SK-N-SH (cell line): ENCODE measurements around the gene ITGBL1. TPM values are rescaled to one million over a fixed set of nuclear protein-coding genes. Genes with fewer than 3 reads are reported as not detected.

ENCODE experiments used
- CTCF ChIA-PET: fragments of 300-600, 350-600 bp; formaldehyde crosslinking; extraction: SDS; loops from one replicate; lab custom pipeline; 2021; lab: Yijun Ruan, JAX
- POLR2A ChIA-PET: fragments of 350-600 bp; sonication (Branson Sonifier 250); formaldehyde crosslinking; extraction: SDS; loops from one replicate; lab custom pipeline; 2020; ENCODE audit warnings: antibody characterized with exemption, inconsistent platforms; lab: Yijun Ruan, JAX
- DNase-seq: peaks from one replicate; pipeline ENCODE4 v3.0.0; 2012
- H2AFZ ChIP-seq: fragments of 200-600 bp; sonication (generic); 2 replicates; pipeline ENCODE4 v1.8.1; 2016; ENCODE audit warnings: antibody characterized with exemption, mild to moderate bottlenecking, low read depth
- H3F3A ChIP-seq: fragments of 200-600 bp; sonication (generic); replicated peaks from 2 replicates; pipeline ENCODE3; 2016; ENCODE audit warnings: antibody characterized with exemption, mild to moderate bottlenecking; ENCODE audit not compliant: insufficient read depth
- H3K27ac ChIP-seq, 2 experiments: fragments of 200-500 bp in 1 of 2; fragments of 200-600 bp in 1 of 2; sonication (Bioruptor generic) in 1 of 2; sonication (generic), shearing (Covaris generic) in 1 of 2; 2 replicates each; pipeline versions ENCODE4 v1.5.1 to v1.6.1; 2014 to 2016; ENCODE audit warnings: low read depth in 2 of 2, inconsistent platforms in 1 of 2, low read length in 1 of 2, mild to moderate bottlenecking in 1 of 2, mixed read lengths in 1 of 2
- H3K27me3 ChIP-seq: fragments of 200-600 bp; sonication (generic), shearing (Covaris generic); 2 replicates; pipeline ENCODE4 v1.6.1; 2016; ENCODE audit warnings: mixed run types; ENCODE audit not compliant: insufficient read depth
- H3K36me3 ChIP-seq, 2 experiments: fragments of 200-500 bp in 1 of 2; fragments of 200-600 bp in 1 of 2; sonication (Bioruptor generic) in 1 of 2; sonication (generic) in 1 of 2; replicated peaks in 1 of 2; 2 replicates each; pipeline versions ENCODE3 to v1.5.1; 2014 to 2016; ENCODE audit warnings: low read length in 1 of 2, mild to moderate bottlenecking in 1 of 2; ENCODE audit not compliant: insufficient read depth in 2 of 2, control insufficient read depth in 1 of 2
- H3K4me1 ChIP-seq, 2 experiments: fragments of 200-500 bp in 1 of 2; fragments of 200-600 bp in 1 of 2; sonication (Bioruptor generic) in 1 of 2; sonication (generic), shearing (Covaris generic) in 1 of 2; 2 replicates each; pipeline versions ENCODE4 v1.5.1 to v1.6.1; 2014 to 2016; ENCODE audit warnings: low read depth in 1 of 2, low read length in 1 of 2, mixed run types in 1 of 2; ENCODE audit not compliant: insufficient read depth in 2 of 2, control insufficient read depth in 1 of 2
- H3K4me2 ChIP-seq: fragments of 200-600 bp; sonication (generic), shearing (Covaris generic); 2 replicates; pipeline ENCODE4 v1.6.1; 2017; ENCODE audit warnings: mixed run types
- H3K4me3 ChIP-seq, 2 experiments: fragments of 200-500 bp in 1 of 2; fragments of 200-600 bp in 1 of 2; sonication (Bioruptor generic) in 1 of 2; sonication (generic), shearing (Covaris generic) in 1 of 2; 2 replicates each; pipeline versions ENCODE4 v1.5.1 to v1.8.1; 2014 to 2016; ENCODE audit warnings: low read depth in 2 of 2, inconsistent platforms in 1 of 2, low read length in 1 of 2, mild to moderate bottlenecking in 1 of 2, mixed read lengths in 1 of 2, moderate library complexity in 1 of 2
- H3K79me2 ChIP-seq: fragments of 200-600 bp; sonication (generic); 2 replicates; pipeline ENCODE4 v1.8.1; 2017; ENCODE audit warnings: mild to moderate bottlenecking; ENCODE audit not compliant: insufficient read depth
- H3K9ac ChIP-seq: fragments of 200-600 bp; sonication (generic); 2 replicates; pipeline ENCODE4 v1.6.1; 2017; ENCODE audit warnings: mixed run types
- H3K9me2 ChIP-seq: fragments of 200-600 bp; sonication (generic); 2 replicates; pipeline ENCODE4 v1.6.1; 2017; ENCODE audit warnings: mixed run types
- H3K9me3 ChIP-seq: fragments of 200-600 bp; sonication (generic); 2 replicates; pipeline ENCODE4 v1.6.1; 2017; ENCODE audit warnings: mixed run types, mild to moderate bottlenecking, moderate library complexity
- H4K20me1 ChIP-seq: fragments of 200-600 bp; sonication (generic); 2 replicates; pipeline ENCODE4 v1.6.1; 2017; ENCODE audit warnings: mild to moderate bottlenecking, mixed run types; ENCODE audit not compliant: insufficient read depth
- CHD2 ChIP-seq: fragments of 150-350 bp; IDR thresholded peaks from 2 replicates; pipeline ENCODE4 v1.6.1; 2018; ENCODE audit warnings: low read length; ENCODE audit not compliant: partially characterized antibody
- ELF1 ChIP-seq: IDR thresholded peaks from 2 replicates; pipeline ENCODE4 v1.4.0; 2012
- EZH2phosphoT487 ChIP-seq: fragments of 200-600 bp; sonication (generic); IDR thresholded peaks from 2 replicates; pipeline ENCODE4 v1.6.1; 2017; ENCODE audit warnings: low read depth, mixed run types, mild to moderate bottlenecking, antibody characterized with exemption, moderate library complexity, borderline replicate concordance
- FOSL2 ChIP-seq: IDR thresholded peaks from 2 replicates; pipeline ENCODE4 v1.4.0; 2012; ENCODE audit warnings: low read depth, mild to moderate bottlenecking, moderate library complexity, borderline replicate concordance
- FOXJ3 ChIP-seq: sonication (generic); formaldehyde crosslinking; IDR thresholded peaks from 2 replicates; pipeline ENCODE4 v1.5.1; 2020; ENCODE audit warnings: mild to moderate bottlenecking, missing genetic modification reagents
- JUND ChIP-seq: IDR thresholded peaks from 2 replicates; pipeline ENCODE4 v1.4.0; 2012
- MEF2A ChIP-seq: IDR thresholded peaks from 2 replicates; pipeline ENCODE4 v1.4.0; 2012; ENCODE audit warnings: low read depth, borderline replicate concordance
- NFIC ChIP-seq: IDR thresholded peaks from 2 replicates; pipeline ENCODE4 v1.4.0; 2012; ENCODE audit warnings: borderline replicate concordance
- NRF1 ChIP-seq: IDR thresholded peaks from 2 replicates; pipeline ENCODE4 v1.6.1; 2012; ENCODE audit warnings: low read depth, mild to moderate bottlenecking, low read length
- POLR2AphosphoS5 ChIP-seq: IDR thresholded peaks from 2 replicates; pipeline ENCODE4 v1.6.1; 2012; ENCODE audit warnings: low read depth, low read length
- RAD21 ChIP-seq: IDR thresholded peaks from 2 replicates; pipeline ENCODE4 v1.6.1; 2012; ENCODE audit warnings: mild to moderate bottlenecking, low read length
- RCOR1 ChIP-seq: fragments of 150-350 bp; IDR thresholded peaks from 2 replicates; pipeline ENCODE4 v1.6.1; 2017; ENCODE audit warnings: antibody characterized with exemption, low read length
- RFX5 ChIP-seq: IDR thresholded peaks from 2 replicates; pipeline ENCODE4 v1.6.1; 2012; ENCODE audit warnings: mild to moderate bottlenecking, improper control_type of control experiment, low read length
- RXRA ChIP-seq: IDR thresholded peaks from 2 replicates; pipeline ENCODE4 v1.4.0; 2012; ENCODE audit warnings: low read depth, mild to moderate bottlenecking, borderline replicate concordance
- SIN3A ChIP-seq: IDR thresholded peaks from 2 replicates; pipeline ENCODE4 v1.6.1; 2012; ENCODE audit warnings: low read depth, mild to moderate bottlenecking, low read length, moderate library complexity, borderline replicate concordance
- TCF12 ChIP-seq: IDR thresholded peaks from 2 replicates; pipeline ENCODE4 v1.4.0; 2012
- TEAD4 ChIP-seq: IDR thresholded peaks from 2 replicates; pipeline ENCODE4 v1.4.0; 2012; ENCODE audit warnings: mild to moderate bottlenecking, borderline replicate concordance; ENCODE audit not compliant: insufficient read depth
- WGBS: methylation state at CpG from one replicate; pipeline ENCODE4 v1.1.6; 2017; ENCODE audit warnings: low lambda C conversion rate; 5-methylcytosine and 5-hydroxymethylcytosine counted together
- polyA plus RNA-seq, 3 experiments: library from polyadenylated mRNA; depleted of rRNA; stranded (reverse); fragments of >200 nt; gene quantifications; 2 replicates each; pipeline ENCODE4 v1.2.3, GENCODE V29; 2012
- TF ChIP-seq, protein P1 (sequence below): IDR thresholded peaks from 2 replicates; pipeline ENCODE4 v1.4.0; 2012; ENCODE audit warnings: low read depth
- TF ChIP-seq, protein P2 (sequence below): IDR thresholded peaks from 2 replicates; pipeline ENCODE4; 2012
- TF ChIP-seq, protein P3 (sequence below): fragments of 150-350 bp; IDR thresholded peaks from 2 replicates; pipeline ENCODE4 v1.6.1; 2017; ENCODE audit warnings: antibody characterized with exemption, low read length, low read depth, borderline replicate concordance
- TF ChIP-seq, protein P4 (sequence below): IDR thresholded peaks from 2 replicates; pipeline ENCODE4 v1.4.0; 2012; ENCODE audit warnings: low read depth, borderline replicate concordance
- TF ChIP-seq, protein P5 (sequence below): fragments of 150-350 bp; IDR thresholded peaks from 2 replicates; pipeline ENCODE4 v1.6.1; 2016; ENCODE audit warnings: mild to moderate bottlenecking, low read depth, low read length

The ITGBL1 gene
- polyA plus RNA-seq, 1 of the 3 experiments (the other 2 are of a cell fraction) = 78.7 TPM

DNA sequence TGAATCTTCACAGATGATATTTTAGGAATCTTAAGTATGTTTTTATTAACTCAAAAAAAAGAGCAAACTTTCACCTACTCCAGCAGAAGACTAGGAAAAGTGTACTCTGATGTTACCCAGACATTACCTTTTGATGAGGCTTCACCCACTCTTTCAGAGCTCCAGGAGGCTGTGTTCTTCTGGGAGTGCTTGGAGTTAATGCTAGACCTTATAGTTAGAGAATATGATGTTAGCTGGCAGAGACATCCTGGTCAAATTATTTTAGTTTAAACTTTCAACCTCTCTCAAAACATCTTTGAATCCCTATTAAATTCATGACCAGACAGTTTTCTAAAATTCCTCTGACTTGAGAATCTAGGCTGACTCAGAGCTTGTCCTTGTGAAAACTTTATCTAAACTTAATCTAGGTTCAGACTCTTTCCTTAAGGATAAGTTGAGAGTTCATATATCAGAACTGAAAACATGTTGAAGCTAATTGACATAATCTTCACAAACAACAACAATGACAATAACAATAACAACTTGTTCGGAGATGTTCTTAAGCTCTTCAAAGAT, 82.8 kb downstream of the ITGBL1 start:
- CTCF ChIA-PET = interaction anchor here (1.1 to 1.4 kb wide), 3 partner anchors 15 to 223 kb away, joined by 3 to 4 read pairs (median 3); no protein-coding TSS in a partner anchor
- H3K27ac ChIP-seq = peak overlapping the region in 1 of 2 experiments; percentile 74; a peak in 2 of 4 replicates
- H3K9ac ChIP-seq = peak overlapping the region; percentile 12; the same call in 1 of the 2 replicates
- peaks cover 33% of the 10 kb centered on the region for H3F3A ChIP-seq
- peaks cover 0 to 7% of the 10 kb centered on the region in 2 experiments for H3K36me3 ChIP-seq
- 95% methylated on average over 1 of the region's 1 CpG for WGBS
- no peaks in the 10 kb centered on the region for H3K9me3 ChIP-seq
- H3K79me2 ChIP-seq = peaks cover 63% of the 10 kb centered on the region
- peak overlapping the region; percentile 35; the same call in 1 of the 2 replicates for H3K4me2 ChIP-seq
- H3K9me2 ChIP-seq = no peaks in the 10 kb centered on the region
- H3K27me3 ChIP-seq = no peaks in the 10 kb centered on the region
- no peak overlapping the region for H2AFZ ChIP-seq
- POLR2A ChIA-PET = no interaction called here
- H4K20me1 ChIP-seq = no peaks in the 10 kb centered on the region; the same call in 1 of the 2 replicates
- no peak overlapping the region for H3K4me3 ChIP-seq
- H3K4me1 ChIP-seq = peaks cover 0 to 25% of the 10 kb centered on the region in 2 experiments; a peak in 3 of 4 replicates
- TF ChIP-seq RXRA = peak; percentile 71; the same call in 1 of the 2 replicates
- TF ChIP-seq SIN3A = no peak
- no peak for TF ChIP-seq EZH2phosphoT487
- TF ChIP-seq POLR2AphosphoS5 = no peak
- TF ChIP-seq FOXJ3 (CRISPR knock-in tag) = no peak
- TF ChIP-seq NFIC = no peak
- TF ChIP-seq, protein P1, sequence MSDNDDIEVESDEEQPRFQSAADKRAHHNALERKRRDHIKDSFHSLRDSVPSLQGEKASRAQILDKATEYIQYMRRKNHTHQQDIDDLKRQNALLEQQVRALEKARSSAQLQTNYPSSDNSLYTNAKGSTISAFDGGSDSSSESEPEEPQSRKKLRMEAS = no peak
- TF ChIP-seq TCF12 = peak; percentile 30; the same call in 1 of the 2 replicates
- no peak for TF ChIP-seq TEAD4
- no peak for TF ChIP-seq RAD21
- TF ChIP-seq, protein P2, sequence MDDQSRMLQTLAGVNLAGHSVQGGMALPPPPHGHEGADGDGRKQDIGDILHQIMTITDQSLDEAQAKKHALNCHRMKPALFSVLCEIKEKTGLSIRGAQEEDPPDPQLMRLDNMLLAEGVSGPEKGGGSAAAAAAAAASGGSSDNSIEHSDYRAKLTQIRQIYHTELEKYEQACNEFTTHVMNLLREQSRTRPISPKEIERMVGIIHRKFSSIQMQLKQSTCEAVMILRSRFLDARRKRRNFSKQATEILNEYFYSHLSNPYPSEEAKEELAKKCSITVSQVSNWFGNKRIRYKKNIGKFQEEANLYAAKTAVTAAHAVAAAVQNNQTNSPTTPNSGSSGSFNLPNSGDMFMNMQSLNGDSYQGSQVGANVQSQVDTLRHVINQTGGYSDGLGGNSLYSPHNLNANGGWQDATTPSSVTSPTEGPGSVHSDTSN = peak; percentile 44
- TF ChIP-seq JUND = peak; percentile 39; the same call in 1 of the 2 replicates
- TF ChIP-seq, protein P3, sequence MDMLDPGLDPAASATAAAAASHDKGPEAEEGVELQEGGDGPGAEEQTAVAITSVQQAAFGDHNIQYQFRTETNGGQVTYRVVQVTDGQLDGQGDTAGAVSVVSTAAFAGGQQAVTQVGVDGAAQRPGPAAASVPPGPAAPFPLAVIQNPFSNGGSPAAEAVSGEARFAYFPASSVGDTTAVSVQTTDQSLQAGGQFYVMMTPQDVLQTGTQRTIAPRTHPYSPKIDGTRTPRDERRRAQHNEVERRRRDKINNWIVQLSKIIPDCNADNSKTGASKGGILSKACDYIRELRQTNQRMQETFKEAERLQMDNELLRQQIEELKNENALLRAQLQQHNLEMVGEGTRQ = no peak
- peak; percentile 50; the same call in 1 of the 2 replicates for TF ChIP-seq FOSL2
- no peak for DNase-seq

DNA sequence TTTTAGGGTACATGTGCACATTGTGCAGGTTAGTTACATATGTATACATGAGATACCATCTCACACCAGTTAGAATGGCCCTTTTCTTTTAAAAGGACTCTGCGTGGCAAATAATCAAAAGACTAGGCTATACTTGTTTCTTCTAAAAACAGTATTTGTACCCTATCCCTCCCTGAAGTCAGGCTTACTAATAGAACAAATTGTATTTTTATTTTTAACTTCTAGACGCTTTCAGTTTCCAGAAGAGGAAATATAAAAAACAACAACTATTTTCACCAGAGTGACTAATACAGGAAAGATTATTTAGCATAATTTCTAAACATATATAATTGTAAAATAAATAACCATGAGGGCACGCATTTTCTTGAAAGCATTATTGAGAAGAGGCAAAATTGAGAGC, 83.6 kb downstream of the ITGBL1 start:
- H3K79me2 ChIP-seq = peaks cover 59% of the 10 kb centered on the region
- 85% methylated on average over 3 of the region's 3 CpGs for WGBS
- no peaks in the 10 kb centered on the region for H3K9me3 ChIP-seq
- no peaks in the 10 kb centered on the region; the same call in 1 of the 2 replicates for H4K20me1 ChIP-seq
- peaks cover 30% of the 10 kb centered on the region for H3F3A ChIP-seq
- H2AFZ ChIP-seq = no peak overlapping the region
- H3K9me2 ChIP-seq = no peaks in the 10 kb centered on the region
- POLR2A ChIA-PET = no interaction called here
- no peak overlapping the region for H3K4me3 ChIP-seq
- H3K4me2 ChIP-seq = peak overlapping the region; percentile 35; the same call in 1 of the 2 replicates
- H3K27ac ChIP-seq = peak overlapping the region in 1 of 2 experiments; percentile 74; a peak in 2 of 4 replicates
- DNase-seq = no peak
- no peaks in the 10 kb centered on the region for H3K27me3 ChIP-seq
- H3K36me3 ChIP-seq = peaks cover 0 to 7% of the 10 kb centered on the region in 2 experiments
- peaks cover 0 to 25% of the 10 kb centered on the region in 2 experiments; a peak in 3 of 4 replicates for H3K4me1 ChIP-seq
- CTCF ChIA-PET = no interaction called here
- no peak overlapping the region for H3K9ac ChIP-seq
- no peak for TF ChIP-seq MEF2A
- TF ChIP-seq, protein P4, sequence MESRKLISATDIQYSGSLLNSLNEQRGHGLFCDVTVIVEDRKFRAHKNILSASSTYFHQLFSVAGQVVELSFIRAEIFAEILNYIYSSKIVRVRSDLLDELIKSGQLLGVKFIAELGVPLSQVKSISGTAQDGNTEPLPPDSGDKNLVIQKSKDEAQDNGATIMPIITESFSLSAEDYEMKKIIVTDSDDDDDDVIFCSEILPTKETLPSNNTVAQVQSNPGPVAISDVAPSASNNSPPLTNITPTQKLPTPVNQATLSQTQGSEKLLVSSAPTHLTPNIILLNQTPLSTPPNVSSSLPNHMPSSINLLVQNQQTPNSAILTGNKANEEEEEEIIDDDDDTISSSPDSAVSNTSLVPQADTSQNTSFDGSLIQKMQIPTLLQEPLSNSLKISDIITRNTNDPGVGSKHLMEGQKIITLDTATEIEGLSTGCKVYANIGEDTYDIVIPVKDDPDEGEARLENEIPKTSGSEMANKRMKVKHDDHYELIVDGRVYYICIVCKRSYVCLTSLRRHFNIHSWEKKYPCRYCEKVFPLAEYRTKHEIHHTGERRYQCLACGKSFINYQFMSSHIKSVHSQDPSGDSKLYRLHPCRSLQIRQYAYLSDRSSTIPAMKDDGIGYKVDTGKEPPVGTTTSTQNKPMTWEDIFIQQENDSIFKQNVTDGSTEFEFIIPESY = no peak
- no peak for TF ChIP-seq JUND
- TF ChIP-seq, protein P5, sequence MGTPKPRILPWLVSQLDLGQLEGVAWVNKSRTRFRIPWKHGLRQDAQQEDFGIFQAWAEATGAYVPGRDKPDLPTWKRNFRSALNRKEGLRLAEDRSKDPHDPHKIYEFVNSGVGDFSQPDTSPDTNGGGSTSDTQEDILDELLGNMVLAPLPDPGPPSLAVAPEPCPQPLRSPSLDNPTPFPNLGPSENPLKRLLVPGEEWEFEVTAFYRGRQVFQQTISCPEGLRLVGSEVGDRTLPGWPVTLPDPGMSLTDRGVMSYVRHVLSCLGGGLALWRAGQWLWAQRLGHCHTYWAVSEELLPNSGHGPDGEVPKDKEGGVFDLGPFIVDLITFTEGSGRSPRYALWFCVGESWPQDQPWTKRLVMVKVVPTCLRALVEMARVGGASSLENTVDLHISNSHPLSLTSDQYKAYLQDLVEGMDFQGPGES = no peak
- no peak for TF ChIP-seq SIN3A
- no peak for TF ChIP-seq TEAD4
- TF ChIP-seq RFX5 = no peak
- TF ChIP-seq FOSL2 = no peak
- no peak for TF ChIP-seq ELF1
- no peak for TF ChIP-seq NRF1
- TF ChIP-seq, protein P1 = no peak
- no peak for TF ChIP-seq RAD21
- TF ChIP-seq RCOR1 = no peak
- no peak for TF ChIP-seq RXRA
- TF ChIP-seq CHD2 = no peak
